Ovary (tissue), 9 donors: Measurements from ENCODE around the gene C4BPB. TPM values are rescaled to one million over a fixed set of nuclear protein-coding genes. Genes with fewer than 3 reads are reported as not detected.
A peak's percentile ranks its signal among the peaks of the same experiment; 100 is the strongest.

Experiments
- DNase-seq, 5 donors: peaks; one replicate each; pipeline ENCODE4 v3.0.0-alpha.2; 2019 to 2020
- H3K27ac ChIP-seq, 2 donors: fragments of 200-600 bp; one replicate each; pipeline versions ENCODE4 v1.5.1 to v1.8.0; 2019 to 2022
- H3K27me3 ChIP-seq: fragments of 200-600 bp; one replicate; pipeline ENCODE4 v1.8.0; 2022
- H3K36me3 ChIP-seq: fragments of 200-600 bp; sonication (generic); one replicate; pipeline ENCODE4 v1.5.1; 2019
- H3K4me1 ChIP-seq: one replicate; pipeline ENCODE4 v1.8.1; 2013; ENCODE audit warnings: mild to moderate bottlenecking, moderate library complexity; ENCODE audit not compliant: insufficient read depth
- H3K4me3 ChIP-seq: fragments of 200-600 bp; sonication (generic); one replicate; pipeline ENCODE4 v1.5.1; 2017
- H3K9me3 ChIP-seq, 2 donors: fragments of 200-600 bp in 1 of 2; sonication (generic) in 1 of 2; one replicate each; pipeline versions ENCODE4 v1.5.1 to v1.8.1; 2013 to 2019; ENCODE audit warnings: mild to moderate bottlenecking in 1 of 2, moderate library complexity in 1 of 2
- CTCF ChIP-seq, 3 donors: fragments of 450-650 bp in 2 of 3; fragments of 200-600 bp in 1 of 3; IDR thresholded peaks; one replicate each; pipeline versions ENCODE4 v1.5.1 to v1.8.0; 2016 to 2022; ENCODE audit warnings: antibody characterized with exemption in 3 of 3, mild to moderate bottlenecking in 1 of 3
- EP300 ChIP-seq: sonication (generic); formaldehyde crosslinking; IDR thresholded peaks from one replicate; pipeline ENCODE4 v1.6.1; 2017; ENCODE audit warnings: antibody characterized with exemption
- POLR2A ChIP-seq: fragments of 450-650 bp; IDR thresholded peaks from one replicate; pipeline ENCODE4 v1.6.1; 2017; ENCODE audit warnings: antibody characterized with exemption, mild to moderate bottlenecking, moderate library complexity
- WGBS, 3 donors: extraction: QIAGEN DNeasy Blood & Tissue Kit in 1 of 3; methylation state at CpG; one replicate each; pipeline versions ENCODE4 v1.1.5 to v1.1.7; 2013 to 2017; 5-methylcytosine and 5-hydroxymethylcytosine counted together
- intact Hi-C, 4 donors: fragments of 100-400 bp; cut with DNase I; formaldehyde crosslinking; loops; one replicate each; pipeline versions ENCODE4 v1.11.0 to v1.15.1; 2022 to 2023
- polyA plus RNA-seq, 2 donors: library from polyadenylated mRNA; stranded (reverse); fragments of 200-250 nt in 1 of 2; fragments of 350-450 nt in 1 of 2; fragmentation: Illumina TruSeq in 1 of 2; extraction: RNeasy Lipid Tissue Mini Kit (QIAGEN cat#74804) in 1 of 2; gene quantifications; one replicate each; pipeline ENCODE4 v1.2.3, GENCODE V29; 2013 to 2014
- total RNA-seq, 7 donors: library from RNA; depleted of rRNA in 2 of 7; stranded (reverse); fragments of >200 nt in 2 of 7; fragmentation: NEBNext Ultra II Directional in 3 of 7; extraction: Animal tissue kit (Norgen Biotek cat#: 25700) in 3 of 7; gene quantifications; one replicate each; pipeline versions ENCODE4 v1.1.0 to v1.2.4, GENCODE V29; 2016 to 2023
- donor health status: DM: no; HTN: no; CAD: no; lungs with moderate emphysema.
- donor health status: DM: no; HTN: no; CAD: no.
- donor health status: Bipolar disorder and iron deficiency.
- donor health status: DM: yes; HTN: yes; CAD: no.
- donor health status: DM: no; HTN: no; CAD: no.
- donor health status: DM: yes; HTN: yes; CAD: no.

C4BPB gene
- total and polyA plus RNA-seq, 9 donors: 2.5 to 88.5 (median 20.3) TPM

- Histone ChIP-seq H3K27me3 (no peaks in the 10 kb centered on the region), H3K4me1 (peaks cover 7% of the 10 kb centered on the region), H3K9me3 (no peaks in the 10 kb centered on the region), H3K36me3 (no peaks in the 10 kb centered on the region), H3K27ac (peak overlapping the region in 1 of 2 donors; percentile 62), H3K4me3 (peak overlapping the region; percentile 80)
- TF ChIP-seq EP300 (no peak), CTCF (IDR thresholded peaks at IDR 0.05) (no peak), POLR2A (no peak)
- no peak for DNase-seq
- WGBS, 3 donors: 37 to 47% (median 37%) methylated on average over 8 of the region's 8 CpGs
- intact Hi-C loops: loop anchor here in 1 of 4 donors (10.0 kb wide), 1 partner anchor 355 kb away; no protein-coding TSS in a partner anchor
Measured at GRCh38 chr1:207049514-207049913, 39.1 kb upstream of the C4BPB start.

DNA sequence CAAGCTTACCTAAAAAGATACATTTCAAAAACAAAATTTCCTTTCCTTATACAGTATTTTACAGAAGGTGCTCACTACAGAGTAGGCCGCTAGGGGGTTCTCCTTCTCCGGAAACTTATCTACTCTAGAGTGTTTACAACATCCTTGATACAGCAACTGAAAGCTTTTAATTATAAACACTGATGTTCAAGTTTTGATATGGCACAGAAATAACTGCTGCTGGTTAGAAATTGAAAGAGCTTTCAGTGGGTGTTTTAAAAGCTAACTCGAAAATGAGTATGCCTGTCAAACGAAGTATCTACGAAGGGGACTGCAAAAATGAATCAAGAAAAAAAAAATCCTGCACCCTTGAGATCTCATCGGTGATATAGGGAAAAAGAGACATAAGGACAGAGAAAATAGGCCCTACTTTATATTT, 38.7 kb upstream of the C4BPB start:
- Histone ChIP-seq H3K9me3 (no peaks in the 10 kb centered on the region), H3K27me3 (no peaks in the 10 kb centered on the region), H3K27ac (peak overlapping the region; percentile 62 to 83), H3K4me3 (peak overlapping the region; percentile 80), H3K4me1 (peaks cover 7% of the 10 kb centered on the region), H3K36me3 (no peaks in the 10 kb centered on the region)
- intact Hi-C loops: loop anchor here in 2 of 4 donors (10.0 kb wide), 1 partner anchor 355 kb away; no protein-coding TSS in a partner anchor
- peak in 2 of 5 donors; percentile 37 to 58 for DNase-seq
- TF ChIP-seq CTCF (IDR thresholded peaks at IDR 0.05) (peak; percentile 62 to 78 (median 76)), POLR2A (no peak)
- 0 to 2% (median 0%) methylated on average over 6 of the region's 6 CpGs for WGBS, 3 donors

GRCh38 chr1:207050480-207051190, 38.0 kb upstream of the C4BPB start:
- H3K27me3 ChIP-seq: no peaks in the 10 kb centered on the region
- 0 to 1% (median 1%) methylated on average over 40 to 47 of the region's 47 CpGs for WGBS, 3 donors
- DNase-seq: peak; percentile 91 to 96 (median 94)
- peaks cover 7% of the 10 kb centered on the region for H3K4me1 ChIP-seq
- peak overlapping the region; percentile 62 to 83 for H3K27ac ChIP-seq
- H3K4me3 ChIP-seq: peak overlapping the region; percentile 80
- TF ChIP-seq EP300 (no peak), CTCF (IDR thresholded peaks at IDR 0.05) (no peak), POLR2A (no peak)
- no peaks in the 10 kb centered on the region for H3K9me3 ChIP-seq
- intact Hi-C loops: loop anchor here in 1 of 4 donors (10.0 kb wide), 1 partner anchor 354 kb away; no protein-coding TSS in a partner anchor
- H3K36me3 ChIP-seq: no peaks in the 10 kb centered on the region

- Histone ChIP-seq H3K36me3 (no peaks in the 10 kb centered on the region), H3K4me3 (peak within 1 kb of the TSS; percentile 80), H3K27me3 (no peaks in the 10 kb centered on the region), H3K9me3 (no peaks in the 10 kb centered on the region), H3K4me1 (peaks cover 7% of the 10 kb centered on the region), H3K27ac (peak within 1 kb of the TSS; percentile 62 to 83)
- WGBS, 3 donors: 36 to 40% (median 37%) methylated on average over 15 of the region's 15 CpGs
- DNase-seq: peak in 1 of 5 donors; percentile 26
- intact Hi-C loops: loop anchor here in 1 of 4 donors (10.0 kb wide), 1 partner anchor 353 kb away; no protein-coding TSS in a partner anchor
- no peak for TF ChIP-seq POLR2A
- TF ChIP-seq EP300: no peak
- TF ChIP-seq CTCF (IDR thresholded peaks at IDR 0.05): no peak
Measured at GRCh38 chr1:207051191-207051943, 37.3 kb upstream of the C4BPB start, which contains the start of gene YOD1. Gene YOD1, minus strand, starts transcription at chr1:207051208. Its CDS starts 178 bp downstream, at chr1:207051030.
